T47D (cell line): ENCODE results near the gene SLC15A3.
"Not testable (repeated sequence)": the region's sequence is repeated elsewhere in the genome, so short reads cannot be mapped to it uniquely, and the experiment has no call there.

ENCODE experiments used
- DNase-seq, 2 experiments: peaks; one replicate each; pipeline versions ENCODE4 v3.0.0 to v3.0.0-alpha.2; 2011 to 2012; ENCODE audit warnings: low read depth in 1 of 2, low spot score in 1 of 2
- JUND ChIP-seq: IDR thresholded peaks from 2 replicates; pipeline ENCODE4 v1.6.1; 2012; ENCODE audit warnings: low read depth
- in situ Hi-C: cut with HindIII; loops from 2 replicates; pipeline ENCODE4 v1.10.0; 2016; ENCODE audit warnings: low sequenced_read_pairs, low pct_unique_long_range_greater_than_20kb

SLC15A3 gene

DNA sequence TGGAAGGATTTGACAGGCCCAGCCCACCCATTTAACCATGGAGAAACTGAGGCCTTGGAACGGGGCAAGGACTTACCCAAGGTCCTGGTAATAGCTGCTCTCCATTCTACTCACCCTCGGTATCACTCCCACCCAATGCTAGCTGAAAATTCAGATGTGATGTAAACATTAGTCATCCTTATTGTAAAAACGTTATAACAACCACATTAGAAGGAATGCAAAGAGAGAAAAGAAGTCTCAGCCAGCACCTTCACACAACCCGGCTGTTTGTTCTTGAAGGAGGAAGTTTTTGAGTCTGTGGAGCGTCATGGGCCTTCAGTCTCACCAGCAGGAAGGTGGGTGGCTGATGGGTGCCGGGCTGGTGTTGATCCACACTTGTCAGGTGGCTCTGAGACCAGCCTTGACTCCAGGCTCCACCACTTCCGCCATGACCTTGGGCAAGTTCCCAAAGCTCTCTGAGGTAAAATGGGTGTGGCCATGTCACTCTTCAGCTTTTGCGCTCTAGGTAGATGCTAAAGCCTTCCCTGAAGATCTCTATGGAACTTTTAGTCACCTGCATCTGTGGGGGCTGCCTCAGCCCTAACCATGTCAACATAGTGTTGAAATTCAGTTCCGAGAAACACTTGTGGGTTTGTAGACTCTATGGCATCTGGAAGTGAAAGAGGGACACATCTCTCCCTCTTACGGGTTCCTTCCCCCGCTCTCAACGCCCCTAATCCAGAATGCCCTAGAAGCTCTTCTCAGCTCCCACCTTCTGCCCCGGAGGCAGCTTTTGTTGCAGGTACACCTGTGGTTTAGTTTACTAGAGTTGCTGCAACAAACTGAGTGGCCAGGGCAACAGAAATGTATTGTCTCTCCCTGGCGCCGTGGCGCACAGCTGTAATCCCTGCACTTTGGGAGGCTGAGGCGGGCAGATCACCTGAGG lies 34.3 kb upstream of the SLC15A3 start:
- no peak for DNase-seq
- TF ChIP-seq JUND, result no peak
- in situ Hi-C loops, result no loop called here

DNA sequence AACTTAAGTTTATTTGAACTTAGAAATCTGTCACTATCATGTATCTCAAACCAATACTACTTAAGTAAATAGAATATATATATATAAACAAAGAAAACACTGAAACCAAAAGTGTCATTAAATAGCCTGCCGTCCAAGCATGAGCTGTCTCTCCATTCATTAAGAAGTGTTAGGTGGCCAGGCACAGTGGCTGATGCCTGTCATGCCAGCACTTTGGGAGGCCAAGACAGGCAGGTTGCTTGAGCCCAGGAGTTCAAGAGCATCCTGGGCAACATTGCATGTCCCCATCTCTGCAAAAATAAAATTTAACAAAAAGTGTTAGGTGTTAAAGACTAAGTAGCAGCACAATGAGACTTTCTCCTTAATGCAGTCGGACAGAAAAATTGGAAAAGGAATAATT lies 33.5 kb upstream of the SLC15A3 start:
- no peak for TF ChIP-seq JUND
- in situ Hi-C loops, result no loop called here
- no peak for DNase-seq

GRCh38 chr11:60984636-60985035 lies 32.7 kb upstream of the SLC15A3 start:
- DNase-seq, result no peak
- no peak for TF ChIP-seq JUND
- in situ Hi-C loops, result no loop called here

GRCh38 chr11:60984149-60984548 lies 32.2 kb upstream of the SLC15A3 start:
- in situ Hi-C loops, result no loop called here
- no peak for TF ChIP-seq JUND
- DNase-seq, result no peak

DNA sequence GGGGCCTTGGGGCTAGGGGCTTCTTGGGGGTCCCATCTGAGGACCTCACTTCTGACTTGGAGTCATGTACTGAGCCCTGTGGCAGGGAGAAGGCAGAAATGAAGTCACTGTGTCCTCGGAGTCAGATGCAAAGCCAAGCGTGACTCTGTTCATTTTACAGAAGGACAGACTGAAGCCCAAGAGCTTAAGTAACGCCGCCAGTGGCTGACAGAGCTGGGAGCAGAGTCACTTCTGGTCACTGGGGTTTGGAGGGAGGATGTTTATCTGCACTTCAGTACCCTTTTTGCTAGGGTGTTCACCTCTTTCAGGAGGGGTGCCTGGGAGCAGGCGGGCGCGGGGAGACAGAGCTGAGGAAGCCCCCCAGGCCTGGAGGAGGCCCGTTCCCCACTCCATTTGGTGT lies 30.2 kb upstream of the SLC15A3 start:
- no peak for TF ChIP-seq JUND
- in situ Hi-C loops, result no loop called here

GRCh38 chr11:60981515-60981914 lies 29.5 kb upstream of the SLC15A3 start:
- DNase-seq, result no peak
- TF ChIP-seq JUND, result no peak
- in situ Hi-C loops, result no loop called here

More for the DNA sequence above, 30.2 kb upstream of the SLC15A3 start:
- DNase-seq, result no peak

GRCh38 chr11:60978546-60979380 lies 26.8 kb upstream of the SLC15A3 start:
- no peak for DNase-seq
- in situ Hi-C loops, result no loop called here
- TF ChIP-seq JUND, result no peak

GRCh38 chr11:60977836-60978235 lies 25.9 kb upstream of the SLC15A3 start:
- no peak for TF ChIP-seq JUND
- in situ Hi-C loops, result no loop called here
- no peak for DNase-seq

- TF ChIP-seq JUND, result no peak
- DNase-seq, result no peak
- in situ Hi-C loops, result no loop called here
Observed at GRCh38 chr11:60977224-60977623, 25.2 kb upstream of the SLC15A3 start.

DNA sequence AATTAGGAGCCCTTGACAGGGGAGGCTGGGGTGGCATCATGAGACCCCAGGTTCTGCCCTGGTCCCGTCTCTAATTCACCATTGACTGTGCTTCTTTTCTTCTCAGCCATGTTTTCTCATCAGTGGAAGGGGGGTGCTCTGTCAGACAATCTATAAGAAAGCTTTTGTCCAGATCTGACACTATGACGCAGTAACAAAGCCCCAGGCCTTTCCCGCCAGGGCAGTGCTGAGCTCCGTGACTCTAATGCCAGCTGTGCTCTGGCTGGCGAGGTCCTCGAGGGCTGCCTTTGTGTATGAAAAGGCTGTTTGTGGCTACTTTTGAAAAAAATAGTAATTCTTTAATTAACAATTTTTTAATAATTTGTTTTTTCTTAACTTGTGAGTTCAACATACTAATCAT lies 22.8 kb upstream of the SLC15A3 start:
- TF ChIP-seq JUND, result no peak
- in situ Hi-C loops, result no loop called here
- DNase-seq, result no peak

DNA sequence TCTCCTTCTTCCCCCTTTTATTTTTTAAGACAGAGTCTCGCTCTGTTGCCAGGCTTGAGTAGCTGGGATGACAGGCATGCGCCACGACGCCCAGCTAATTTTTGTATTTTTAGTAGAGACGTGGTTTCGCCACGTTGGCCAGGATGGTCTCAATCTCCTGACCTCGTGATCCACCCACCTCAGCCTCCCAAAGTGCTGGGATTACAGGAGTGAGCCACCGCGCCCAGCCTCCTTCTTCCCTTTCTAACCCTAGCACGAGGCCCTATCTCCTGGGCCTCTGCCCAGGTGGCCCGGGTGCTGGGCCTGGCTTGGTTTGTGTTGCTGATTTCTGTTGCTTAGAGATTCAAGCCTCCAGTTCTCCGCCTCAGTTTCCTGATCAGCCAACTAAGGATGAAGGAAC lies 22.3 kb upstream of the SLC15A3 start:
- in situ Hi-C loops, DNase-seq: not testable (repeated sequence)

GRCh38 chr11:60973699-60974098 lies 21.7 kb upstream of the SLC15A3 start:
- in situ Hi-C loops, result no loop called here
- TF ChIP-seq JUND, result no peak
- DNase-seq, result no peak
